Cortex of kidney (tissue), 1 donor: Measurements from ENCODE around the gene PCDHA13.
"Not testable (repeated sequence)": the region's sequence is repeated elsewhere in the genome, so short reads cannot be mapped to it uniquely, and the experiment has no call there.

Experiments used
- DNase-seq: peaks from one replicate; lab custom pipeline; 2025; lab: John Stamatoyannopoulos, UW

Gene PCDHA13, protein sequence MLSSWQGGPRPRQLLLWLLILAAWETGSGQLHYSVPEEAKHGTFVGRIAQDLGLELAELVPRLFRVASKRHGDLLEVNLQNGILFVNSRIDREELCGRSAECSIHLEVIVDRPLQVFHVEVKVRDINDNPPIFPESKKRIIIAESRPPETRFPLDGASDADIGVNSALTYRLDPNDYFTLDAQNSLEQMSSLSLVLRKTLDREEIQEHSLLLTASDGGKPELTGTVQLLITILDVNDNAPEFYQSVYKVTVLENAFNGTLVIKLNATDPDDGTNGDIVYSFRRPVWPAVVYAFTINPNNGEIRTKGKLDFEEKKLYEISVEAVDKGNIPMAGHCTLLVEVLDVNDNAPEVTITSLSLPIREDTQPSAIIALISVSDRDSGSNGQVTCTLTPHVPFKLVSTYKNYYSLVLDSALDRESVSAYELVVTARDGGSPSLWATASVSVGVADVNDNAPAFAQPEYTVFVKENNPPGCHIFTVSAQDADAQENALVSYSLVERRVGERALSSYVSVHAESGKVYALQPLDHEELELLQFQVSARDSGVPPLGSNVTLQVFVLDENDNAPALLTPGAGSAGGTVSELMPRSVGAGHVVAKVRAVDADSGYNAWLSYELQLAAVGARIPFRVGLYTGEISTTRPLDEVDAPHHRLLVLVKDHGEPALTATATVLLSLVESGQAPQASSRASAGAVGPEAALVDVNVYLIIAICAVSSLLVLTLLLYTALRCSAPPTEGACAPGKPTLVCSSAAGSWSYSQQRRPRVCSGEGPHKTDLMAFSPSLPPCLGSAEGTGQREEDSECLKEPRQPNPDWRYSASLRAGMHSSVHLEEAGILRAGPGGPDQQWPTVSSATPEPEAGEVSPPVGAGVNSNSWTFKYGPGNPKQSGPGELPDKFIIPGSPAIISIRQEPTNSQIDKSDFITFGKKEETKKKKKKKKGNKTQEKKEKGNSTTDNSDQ

DNA sequence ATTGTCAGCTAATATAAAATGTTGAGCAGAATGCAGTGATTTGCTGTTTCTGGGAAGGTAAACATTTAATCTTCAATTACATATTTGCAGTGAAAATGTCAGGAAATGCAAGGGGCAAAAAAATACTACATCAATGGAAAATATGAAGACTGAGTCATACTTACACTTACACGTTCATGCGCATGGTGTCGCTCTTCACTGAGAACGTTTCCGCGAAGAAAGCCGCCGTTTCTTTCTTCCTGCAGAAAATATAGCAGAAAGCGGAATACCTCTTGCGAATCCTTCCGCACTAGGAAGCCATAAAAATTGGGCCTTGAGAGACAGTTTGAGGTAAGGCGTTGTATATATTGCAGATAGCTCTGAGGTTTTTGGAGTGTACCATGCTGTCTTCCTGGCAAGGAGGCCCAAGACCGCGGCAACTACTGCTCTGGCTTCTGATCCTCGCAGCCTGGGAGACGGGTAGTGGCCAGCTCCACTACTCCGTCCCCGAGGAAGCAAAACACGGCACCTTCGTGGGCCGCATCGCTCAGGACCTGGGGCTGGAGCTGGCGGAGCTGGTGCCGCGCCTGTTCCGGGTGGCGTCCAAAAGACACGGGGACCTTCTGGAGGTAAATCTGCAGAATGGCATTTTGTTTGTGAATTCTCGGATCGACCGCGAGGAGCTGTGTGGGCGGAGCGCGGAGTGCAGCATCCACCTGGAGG, at the start of gene PCDHA13:
Gene PCDHA13, plus strand, starts transcription at position 236 of the 702 bp plus-strand sequence. Its CDS starts 145 bp downstream, at position 381.
- DNase-seq: no peak

DNA sequence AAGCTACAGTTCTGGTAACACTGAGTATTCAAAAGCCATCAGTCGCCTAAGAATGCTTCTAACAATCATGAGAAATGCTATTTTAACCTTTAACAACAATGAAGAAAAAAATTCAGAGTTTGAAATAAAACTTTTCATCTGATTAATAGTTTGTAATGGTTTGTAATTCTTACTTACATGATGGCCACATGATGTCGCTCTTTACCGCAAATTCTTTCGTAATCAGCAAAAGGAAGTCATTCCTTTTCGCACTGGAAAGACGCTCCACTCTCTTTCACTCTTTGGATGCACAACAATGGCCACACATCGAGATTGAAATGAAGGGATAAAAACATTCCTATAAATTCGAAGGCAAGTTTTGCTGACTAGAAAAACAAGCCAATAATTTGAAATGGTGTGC, 47.9 kb upstream of the PCDHA13 start, which contains the start of gene PCDHA7:
Gene PCDHA7, plus strand, starts transcription at position 277 of the 400 bp plus-strand sequence. Its CDS starts 115 bp downstream, at position 392.
- DNase-seq: no peak

DNA sequence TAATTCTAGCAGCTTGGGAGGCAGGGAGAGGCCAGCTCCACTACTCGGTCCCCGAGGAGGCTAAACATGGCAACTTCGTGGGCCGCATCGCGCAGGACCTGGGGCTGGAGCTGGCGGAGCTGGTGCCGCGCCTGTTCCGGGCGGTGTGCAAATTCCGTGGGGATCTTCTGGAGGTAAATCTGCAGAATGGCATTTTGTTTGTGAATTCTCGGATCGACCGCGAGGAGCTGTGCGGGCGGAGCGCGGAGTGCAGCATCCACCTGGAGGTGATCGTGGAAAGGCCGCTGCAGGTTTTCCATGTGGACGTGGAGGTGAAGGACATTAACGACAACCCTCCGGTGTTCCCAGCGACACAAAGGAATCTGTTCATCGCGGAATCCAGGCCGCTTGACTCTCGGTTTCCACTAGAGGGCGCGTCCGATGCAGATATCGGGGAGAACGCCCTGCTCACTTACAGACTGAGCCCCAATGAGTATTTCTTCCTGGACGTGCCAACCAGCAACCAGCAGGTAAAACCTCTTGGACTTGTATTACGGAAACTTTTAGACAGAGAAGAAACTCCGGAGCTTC, 47.4 kb upstream of the PCDHA13 start:
- not testable (repeated sequence) for DNase-seq

DNA sequence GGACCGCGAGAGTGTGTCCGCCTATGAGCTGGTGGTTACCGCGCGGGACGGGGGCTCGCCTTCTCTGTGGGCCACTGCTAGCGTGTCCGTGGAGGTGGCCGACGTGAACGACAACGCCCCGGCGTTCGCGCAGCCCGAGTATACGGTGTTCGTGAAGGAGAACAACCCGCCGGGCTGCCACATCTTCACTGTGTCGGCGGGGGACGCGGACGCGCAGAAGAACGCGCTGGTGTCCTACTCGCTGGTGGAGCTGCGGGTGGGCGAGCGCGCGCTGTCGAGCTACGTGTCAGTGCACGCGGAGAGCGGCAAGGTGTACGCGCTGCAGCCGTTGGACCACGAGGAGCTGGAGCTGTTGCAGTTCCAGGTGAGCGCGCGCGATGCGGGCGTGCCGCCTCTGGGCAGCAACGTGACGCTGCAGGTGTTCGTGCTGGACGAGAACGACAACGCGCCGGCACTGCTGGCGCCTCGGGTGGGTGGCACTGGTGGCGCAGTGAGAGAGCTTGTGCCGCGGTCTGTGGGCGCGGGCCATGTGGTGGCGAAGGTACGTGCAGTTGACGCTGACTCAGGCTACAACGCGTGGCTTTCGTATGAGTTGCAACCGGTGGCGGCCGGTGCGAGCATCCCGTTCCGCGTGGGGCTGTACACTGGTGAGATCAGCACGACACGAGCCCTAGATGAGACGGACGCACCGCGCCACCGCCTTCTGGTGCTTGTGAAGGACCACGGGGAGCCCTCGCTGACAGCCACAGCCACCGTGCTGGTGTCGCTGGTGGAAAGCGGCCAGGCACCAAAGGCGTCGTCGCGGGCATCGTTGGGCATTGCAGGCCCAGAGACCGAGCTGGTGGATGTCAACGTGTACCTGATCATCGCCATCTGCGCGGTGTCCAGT, 46.1 kb upstream of the PCDHA13 start:
- no peak for DNase-seq

DNA sequence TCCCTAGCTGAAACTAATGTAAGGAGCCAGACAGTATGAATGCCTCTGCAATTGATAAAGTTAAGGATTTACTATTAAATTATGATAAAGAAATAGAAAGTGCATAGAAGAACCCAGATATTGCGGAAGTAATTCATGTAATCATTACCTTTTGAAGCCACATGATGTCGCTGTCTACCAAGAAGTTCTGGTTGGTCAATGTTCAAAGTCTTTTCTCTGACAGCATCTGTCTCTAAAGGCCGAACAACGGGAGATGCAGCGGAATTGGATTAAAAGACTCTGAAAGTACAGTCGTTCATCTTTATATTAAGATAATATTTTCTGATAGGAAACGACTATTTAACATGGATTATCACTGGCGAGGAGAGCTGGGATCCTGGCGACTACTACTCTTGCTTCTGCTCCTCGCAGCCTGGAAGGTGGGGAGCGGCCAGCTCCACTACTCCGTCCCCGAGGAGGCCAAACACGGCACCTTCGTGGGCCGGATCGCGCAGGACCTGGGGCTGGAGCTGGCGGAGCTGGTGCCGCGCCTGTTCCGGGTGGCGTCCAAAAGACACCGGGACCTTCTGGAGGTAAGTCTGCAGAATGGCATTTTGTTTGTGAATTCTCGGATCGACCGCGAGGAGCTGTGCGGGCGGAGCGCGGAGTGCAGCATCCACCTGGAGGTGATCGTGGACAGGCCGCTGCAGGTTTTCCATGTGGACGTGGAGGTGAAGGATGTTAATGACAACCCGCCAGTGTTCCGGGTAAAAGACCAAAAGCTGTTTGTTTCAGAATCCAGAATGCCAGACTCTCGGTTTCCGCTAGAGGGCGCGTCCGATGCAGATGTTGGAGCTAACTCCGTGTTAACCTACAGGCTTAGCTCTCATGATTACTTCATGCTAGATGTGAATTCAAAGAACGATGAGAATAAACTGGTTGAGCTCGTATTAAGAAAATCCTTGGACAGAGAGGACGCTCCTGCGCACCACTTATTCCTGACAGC, 40.7 kb upstream of the PCDHA13 start, which contains the start of gene PCDHA8:
Gene PCDHA8, plus strand, starts transcription at position 210 of the 985 bp plus-strand sequence. Its CDS starts 135 bp downstream, at position 345.
- DNase-seq: no peak

DNA sequence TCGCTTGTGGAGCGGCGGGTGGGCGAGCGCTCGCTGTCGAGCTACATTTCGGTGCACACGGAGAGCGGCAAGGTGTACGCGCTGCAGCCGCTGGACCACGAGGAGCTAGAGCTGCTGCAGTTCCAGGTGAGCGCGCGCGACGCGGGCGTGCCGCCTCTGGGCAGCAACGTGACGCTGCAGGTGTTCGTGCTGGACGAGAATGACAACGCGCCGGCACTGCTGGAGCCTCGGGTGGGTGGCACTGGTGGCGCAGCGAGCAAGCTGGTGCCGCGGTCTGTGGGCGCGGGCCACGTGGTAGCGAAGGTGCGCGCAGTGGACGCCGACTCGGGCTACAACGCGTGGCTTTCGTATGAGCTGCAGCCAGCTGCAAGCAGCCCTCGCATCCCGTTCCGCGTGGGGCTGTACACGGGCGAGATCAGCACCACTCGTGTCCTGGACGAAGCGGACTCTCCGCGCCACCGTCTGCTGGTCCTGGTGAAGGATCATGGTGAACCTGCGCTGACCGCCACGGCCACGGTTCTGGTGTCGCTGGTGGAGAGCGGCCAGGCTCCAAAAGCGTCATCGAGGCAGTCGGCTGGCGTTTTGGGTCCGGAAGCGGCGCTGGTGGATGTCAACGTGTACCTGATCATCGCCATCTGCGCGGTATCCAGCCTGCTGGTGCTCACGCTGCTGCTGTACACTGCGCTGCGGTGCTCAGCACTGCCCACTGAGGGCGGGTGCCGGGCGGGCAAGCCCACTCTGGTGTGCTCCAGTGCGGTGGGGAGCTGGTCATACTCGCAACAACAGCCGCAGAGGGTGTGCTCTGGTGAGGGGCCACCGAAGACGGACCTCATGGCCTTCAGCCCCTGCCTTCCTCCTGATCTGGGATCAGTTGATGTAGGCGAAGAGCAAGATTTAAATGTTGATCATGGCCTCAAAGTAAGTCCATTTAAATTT, 38.9 kb upstream of the PCDHA13 start:
- no peak for DNase-seq

DNA sequence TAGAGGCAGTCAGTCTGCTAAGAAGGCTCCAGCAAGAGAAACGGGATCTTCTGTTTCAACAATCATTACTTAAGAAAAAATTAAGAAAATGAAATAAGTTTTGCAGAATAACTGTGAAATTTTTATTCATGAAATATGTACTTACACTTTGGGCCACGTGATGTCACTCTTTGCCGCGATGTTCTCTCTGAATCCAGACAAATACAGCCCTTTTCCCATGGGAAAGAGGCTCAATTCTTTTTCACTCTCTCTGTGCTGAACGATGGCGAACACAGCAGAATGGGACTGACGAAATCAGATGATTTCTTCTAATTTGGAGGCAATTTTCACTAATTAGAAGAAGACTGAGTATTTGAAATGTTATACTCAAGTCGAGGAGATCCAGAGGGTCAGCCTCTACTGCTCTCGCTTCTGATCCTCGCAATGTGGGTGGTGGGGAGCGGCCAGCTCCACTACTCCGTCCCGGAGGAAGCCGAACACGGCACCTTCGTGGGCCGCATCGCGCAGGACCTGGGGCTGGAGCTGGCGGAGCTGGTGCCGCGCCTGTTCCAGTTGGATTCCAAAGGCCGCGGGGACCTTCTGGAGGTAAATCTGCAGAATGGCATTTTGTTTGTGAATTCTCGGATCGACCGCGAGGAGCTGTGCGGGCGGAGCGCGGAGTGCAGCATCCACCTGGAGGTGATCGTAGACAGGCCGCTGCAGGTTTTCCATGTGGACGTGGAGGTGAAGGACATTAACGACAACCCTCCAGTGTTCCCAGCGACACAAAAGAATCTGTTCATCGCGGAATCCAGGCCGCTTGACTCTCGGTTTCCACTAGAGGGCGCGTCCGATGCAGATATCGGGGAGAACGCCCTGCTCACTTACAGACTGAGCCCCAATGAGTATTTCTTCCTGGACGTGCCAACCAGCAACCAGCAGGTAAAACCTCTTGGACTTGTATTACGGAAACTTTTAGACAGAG, 33.5 kb upstream of the PCDHA13 start, which contains the start of gene PCDHA9:
Gene PCDHA9, plus strand, starts transcription at position 244 of the 964 bp plus-strand sequence. Its CDS starts 114 bp downstream, at position 358.
- DNase-seq: not testable (repeated sequence)

DNA sequence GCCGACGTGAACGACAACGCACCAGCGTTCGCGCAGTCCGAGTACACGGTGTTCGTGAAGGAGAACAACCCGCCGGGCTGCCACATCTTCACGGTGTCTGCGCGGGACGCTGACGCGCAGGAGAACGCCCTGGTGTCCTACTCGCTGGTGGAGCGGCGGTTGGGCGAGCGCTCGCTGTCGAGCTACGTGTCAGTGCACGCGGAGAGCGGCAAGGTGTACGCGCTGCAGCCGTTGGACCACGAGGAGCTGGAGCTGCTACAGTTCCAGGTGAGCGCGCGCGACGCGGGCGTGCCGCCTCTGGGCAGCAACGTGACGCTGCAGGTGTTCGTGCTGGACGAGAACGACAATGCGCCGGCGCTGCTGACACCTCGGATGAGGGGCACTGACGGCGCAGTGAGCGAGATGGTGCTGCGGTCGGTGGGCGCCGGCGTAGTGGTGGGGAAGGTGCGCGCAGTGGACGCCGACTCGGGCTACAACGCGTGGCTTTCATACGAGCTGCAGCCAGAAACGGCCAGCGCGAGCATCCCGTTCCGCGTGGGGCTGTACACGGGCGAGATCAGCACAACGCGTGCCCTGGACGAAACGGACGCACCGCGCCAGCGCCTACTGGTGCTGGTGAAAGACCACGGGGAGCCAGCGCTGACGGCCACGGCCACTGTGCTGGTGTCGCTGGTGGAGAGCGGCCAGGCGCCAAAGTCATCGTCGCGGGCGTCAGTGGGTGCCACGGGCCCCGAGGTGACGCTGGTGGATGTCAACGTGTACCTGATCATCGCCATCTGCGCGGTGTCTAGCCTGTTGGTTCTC, 31.9 kb upstream of the PCDHA13 start:
- not testable (repeated sequence) for DNase-seq

DNA sequence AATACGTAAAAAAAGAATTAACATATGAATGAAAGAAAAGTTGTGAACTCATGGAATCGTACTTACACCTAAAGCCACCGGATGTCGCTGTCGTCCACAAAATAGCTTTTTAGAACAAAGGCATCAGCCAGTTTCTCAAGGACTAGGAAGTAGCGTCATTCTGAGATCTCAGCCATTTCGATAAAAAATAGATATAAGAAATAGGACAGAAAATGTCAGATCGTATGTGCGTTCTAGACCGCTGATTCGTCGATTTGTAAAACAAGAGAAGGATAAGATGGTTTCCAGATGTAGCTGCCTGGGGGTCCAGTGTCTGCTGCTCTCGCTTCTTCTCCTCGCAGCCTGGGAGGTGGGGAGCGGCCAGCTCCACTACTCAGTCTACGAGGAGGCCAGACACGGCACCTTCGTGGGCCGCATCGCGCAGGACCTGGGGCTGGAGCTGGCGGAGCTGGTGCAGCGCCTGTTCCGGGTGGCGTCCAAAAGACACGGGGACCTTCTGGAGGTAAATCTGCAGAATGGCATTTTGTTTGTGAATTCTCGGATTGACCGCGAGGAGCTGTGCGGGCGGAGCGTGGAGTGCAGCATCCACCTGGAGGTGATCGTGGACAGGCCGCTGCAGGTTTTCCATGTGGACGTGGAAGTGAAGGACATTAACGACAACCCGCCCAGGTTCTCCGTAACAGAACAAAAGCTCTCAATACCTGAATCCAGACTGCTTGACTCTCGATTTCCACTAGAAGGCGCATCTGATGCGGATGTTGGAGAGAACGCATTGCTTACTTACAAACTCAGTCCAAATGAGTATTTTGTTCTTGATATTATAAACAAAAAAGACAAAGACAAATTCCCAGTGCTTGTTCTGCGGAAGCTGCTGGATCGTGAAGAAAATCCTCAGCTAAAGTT, 25.9 kb upstream of the PCDHA13 start, which contains the start of gene PCDHA10:
Gene PCDHA10, plus strand, starts transcription at position 126 of the 903 bp plus-strand sequence. Its CDS starts 152 bp downstream, at position 278.
- no peak for DNase-seq

DNA sequence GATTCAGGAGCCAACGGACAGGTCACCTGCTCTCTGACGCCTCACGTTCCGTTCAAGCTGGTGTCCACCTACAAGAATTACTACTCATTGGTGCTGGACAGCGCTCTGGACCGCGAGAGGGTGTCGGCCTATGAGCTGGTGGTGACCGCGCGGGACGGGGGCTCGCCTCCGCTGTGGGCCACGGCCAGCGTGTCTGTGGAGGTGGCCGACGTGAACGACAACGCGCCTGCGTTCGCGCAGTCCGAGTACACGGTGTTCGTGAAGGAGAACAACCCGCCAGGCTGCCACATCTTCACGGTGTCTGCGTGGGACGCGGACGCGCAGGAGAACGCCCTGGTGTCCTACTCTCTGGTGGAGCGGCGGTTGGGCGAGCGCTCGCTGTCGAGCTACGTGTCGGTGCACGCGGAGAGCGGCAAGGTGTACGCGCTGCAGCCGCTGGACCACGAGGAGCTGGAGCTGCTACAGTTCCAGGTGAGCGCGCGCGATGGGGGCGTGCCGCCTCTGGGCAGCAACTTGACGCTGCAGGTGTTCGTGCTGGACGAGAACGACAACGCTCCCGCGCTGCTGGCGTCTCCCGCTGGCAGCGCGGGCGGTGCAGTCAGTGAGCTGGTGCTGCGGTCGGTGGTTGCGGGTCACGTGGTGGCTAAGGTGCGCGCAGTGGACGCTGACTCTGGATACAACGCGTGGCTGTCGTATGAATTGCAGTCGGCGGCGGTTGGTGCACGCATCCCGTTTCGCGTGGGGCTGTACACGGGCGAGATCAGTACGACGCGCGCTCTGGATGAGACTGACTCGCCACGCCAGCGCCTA, 24.5 kb upstream of the PCDHA13 start:
- no peak for DNase-seq

DNA sequence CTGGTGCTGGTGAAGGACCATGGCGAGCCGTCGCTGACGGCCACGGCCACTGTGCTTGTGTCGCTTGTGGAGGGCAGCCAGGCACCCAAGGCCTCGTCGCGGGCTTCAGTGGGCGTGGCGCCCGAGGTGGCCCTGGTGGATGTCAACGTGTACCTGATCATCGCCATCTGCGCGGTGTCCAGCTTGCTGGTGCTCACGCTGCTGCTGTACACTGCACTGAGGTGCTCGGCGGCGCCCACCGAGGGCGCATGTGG, 24.0 kb upstream of the PCDHA13 start:
- DNase-seq: no peak

DNA sequence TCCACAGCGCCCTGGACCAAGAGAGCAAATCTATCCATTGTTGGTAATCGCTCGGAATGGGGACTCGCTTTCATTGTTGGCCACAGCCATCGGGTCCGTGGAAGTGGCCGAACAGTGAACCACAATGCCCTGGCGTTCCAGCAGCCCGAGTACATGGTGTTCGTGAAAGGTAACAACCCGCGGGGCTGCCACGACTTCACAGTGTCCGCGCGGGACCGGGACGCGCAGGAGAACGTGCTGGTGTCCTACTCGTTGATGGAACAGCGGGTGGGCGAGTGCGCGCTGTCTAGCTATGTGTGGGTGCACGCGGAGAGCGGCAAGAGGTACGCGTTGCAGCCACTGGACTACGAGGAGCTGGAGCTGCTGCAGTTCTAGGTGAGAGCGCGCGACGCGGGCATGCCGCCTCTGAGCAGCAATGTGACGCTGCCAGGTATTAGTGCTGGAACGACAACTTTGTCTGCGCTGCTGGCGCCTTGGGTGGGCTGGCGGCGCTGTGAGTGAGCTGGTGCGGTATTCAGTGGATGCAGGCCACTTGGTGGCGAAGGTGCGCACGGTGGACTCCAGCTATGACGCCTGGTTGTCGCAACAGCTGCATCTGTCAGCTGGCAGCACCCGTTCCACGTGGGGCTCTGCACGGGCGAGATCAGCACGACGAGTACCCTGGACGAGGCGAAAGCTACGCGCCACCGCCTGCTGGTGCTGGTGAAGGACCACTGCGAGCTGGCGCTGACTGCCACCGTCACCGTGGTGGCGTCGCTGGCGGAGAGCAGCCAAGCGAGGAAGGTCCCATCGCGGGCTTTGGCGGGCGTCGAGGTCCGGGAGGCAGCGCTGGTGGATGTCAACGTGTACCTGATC, 19.3 kb upstream of the PCDHA13 start:
- no peak for DNase-seq
